Common myeloid progenitor, CD34-positive (primary cell): ENCODE results near the gene AP1AR.

Experiments used
- CTCF ChIA-PET: fragments of 350-600 bp; sonication (Branson Sonifier 250); formaldehyde crosslinking; loops from one replicate; lab custom pipeline; 2021; ENCODE audit warnings: antibody characterized with exemption; lab: Charles Lee
- POLR2A ChIA-PET: fragments of 350-600 bp; sonication (Branson Sonifier 250); formaldehyde crosslinking; loops from one replicate; lab custom pipeline; 2021; ENCODE audit warnings: antibody characterized with exemption; lab: Charles Lee
- DNase-seq, 3 donors: peaks; one replicate each; pipeline versions ENCODE4 v3.0.0 to v3.0.0-alpha.2; 2013
- H3K27ac ChIP-seq, 2 experiments: 1 replicate in 1 of 2; 2 replicates in 1 of 2; pipeline ENCODE4 v1.7.0; 2013; ENCODE audit warnings: inconsistent platforms in 2 of 2, low read length in 2 of 2, mild to moderate bottlenecking in 2 of 2, low read depth in 1 of 2, moderate library complexity in 1 of 2; ENCODE audit not compliant: severe bottlenecking in 2 of 2, insufficient read depth in 1 of 2, poor library complexity in 1 of 2
- H3K27me3 ChIP-seq, 5 experiments: replicated peaks in 2 of 5; 1 replicate in 3 of 5; 2 replicates in 2 of 5; pipeline versions ENCODE4 v1.6.1 to v1.7.0; 2013; ENCODE audit warnings: low read length in 4 of 5, mild to moderate bottlenecking in 2 of 5, moderate library complexity in 2 of 5, inconsistent platforms in 1 of 5; ENCODE audit not compliant: insufficient read depth in 5 of 5, control insufficient read depth in 4 of 5
- H3K36me3 ChIP-seq, 4 experiments: 1 replicate in 2 of 4; 2 replicates in 2 of 4; pipeline versions ENCODE4 v1.6.1 to v1.7.0; 2013; ENCODE audit warnings: low read length in 3 of 4, control low read depth in 1 of 4, mild to moderate bottlenecking in 1 of 4; ENCODE audit not compliant: control insufficient read depth in 4 of 4, insufficient read depth in 4 of 4
- H3K4me1 ChIP-seq, 4 experiments: 1 replicate in 3 of 4; 2 replicates in 1 of 4; pipeline versions ENCODE4 v1.6.1 to v1.7.1; 2013; ENCODE audit warnings: low read length in 3 of 4, mild to moderate bottlenecking in 3 of 4, control low read depth in 1 of 4, inconsistent platforms in 1 of 4, moderate library complexity in 1 of 4; ENCODE audit not compliant: control insufficient read depth in 4 of 4, insufficient read depth in 4 of 4; ENCODE audit errors: control extremely low read depth in 1 of 4
- H3K4me3 ChIP-seq, 7 experiments: 1 replicate in 4 of 7; 2 replicates in 3 of 7; pipeline versions ENCODE4 v1.5.1 to v1.7.0; 2013; ENCODE audit warnings: mild to moderate bottlenecking in 7 of 7, low read length in 6 of 7, moderate library complexity in 6 of 7, inconsistent platforms in 2 of 7, low read depth in 2 of 7, control low read depth in 1 of 7; ENCODE audit not compliant: insufficient read depth in 4 of 7, control insufficient read depth in 1 of 7; ENCODE audit errors: extremely low read depth in 1 of 7
- H3K9me3 ChIP-seq, 5 experiments: 1 replicate in 4 of 5; 2 replicates in 1 of 5; pipeline versions ENCODE4 v1.6.1 to v1.7.1; 2013; ENCODE audit warnings: low read length in 4 of 5, mild to moderate bottlenecking in 2 of 5, inconsistent platforms in 1 of 5, low read depth in 1 of 5, moderate library complexity in 1 of 5; ENCODE audit not compliant: control insufficient read depth in 4 of 5, insufficient read depth in 2 of 5; ENCODE audit errors: control extremely low read depth in 1 of 5
- WGBS: methylation state at CpG from one replicate; pipeline ENCODE4 v1.1.5; 2013; ENCODE audit not compliant: insufficient coverage; 5-methylcytosine and 5-hydroxymethylcytosine counted together

Gene AP1AR

DNA sequence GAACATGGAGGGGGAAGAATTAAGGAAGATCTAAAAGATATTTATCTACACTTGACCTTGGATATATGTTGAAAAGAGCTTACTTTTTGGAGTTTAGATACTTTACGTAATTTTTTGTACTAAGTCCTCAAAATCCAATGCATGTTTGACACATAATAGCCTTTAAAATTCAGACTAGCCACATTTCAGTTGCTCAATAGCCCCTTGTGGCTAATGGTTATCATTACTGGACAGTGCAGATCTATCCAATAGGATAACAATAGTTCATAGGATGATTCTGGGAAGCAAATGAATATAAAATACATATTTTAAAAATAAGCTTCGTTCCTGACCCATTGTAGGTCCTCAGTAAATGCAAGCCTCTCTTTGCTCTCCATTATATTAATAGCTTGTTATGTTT, 13.8 kb downstream of the AP1AR start:
- ChIA-PET CTCF (interaction anchor here (0.8 to 1.5 kb wide), 5 partner anchors 9 to 151 kb away, joined by 3 to 8 read pairs (median 4); no protein-coding TSS in a partner anchor), POLR2A (no interaction called here)
- peaks cover 0 to 2% (median 0%) of the 10 kb centered on the region in 4 experiments for H3K36me3 ChIP-seq
- DNase-seq: no peak
- no peak overlapping the region for H3K27ac ChIP-seq
- H3K27me3 ChIP-seq: no peaks in the 10 kb centered on the region
- H3K4me3 ChIP-seq: no peak overlapping the region
- H3K4me1 ChIP-seq: no peaks in the 10 kb centered on the region
- WGBS: no CpG with 5 or more reads among the region's 2 CpGs
- no peaks in the 10 kb centered on the region for H3K9me3 ChIP-seq

- no peaks in the 10 kb centered on the region for H3K27me3 ChIP-seq
- no peak overlapping the region for H3K4me3 ChIP-seq
- DNase-seq: no peak
- WGBS: 100% methylated on average over 1 of the region's 3 CpGs
- ChIA-PET CTCF (interaction anchor here (0.7 to 2.1 kb wide), 3 partner anchors 11 to 147 kb away, joined by 3 to 9 read pairs (median 7); partner anchors contain the start of gene AP1AR), POLR2A (no interaction called here)
- no peak overlapping the region for H3K27ac ChIP-seq
- peaks cover 0 to 2% (median 0%) of the 10 kb centered on the region in 4 experiments for H3K36me3 ChIP-seq
- H3K4me1 ChIP-seq: no peaks in the 10 kb centered on the region
- H3K9me3 ChIP-seq: no peaks in the 10 kb centered on the region
Measured at GRCh38 chr4:112247021-112247420, 15.4 kb downstream of the AP1AR start.

GRCh38 chr4:112251019-112251643, 19.5 kb downstream of the AP1AR start:
- Histone ChIP-seq H3K9me3 (no peaks in the 10 kb centered on the region), H3K27ac (no peak overlapping the region), H3K4me3 (no peak overlapping the region), H3K4me1 (peaks cover 0 to 7% (median 2%) of the 10 kb centered on the region in 4 experiments), H3K36me3 (peaks cover 0 to 3% (median 1%) of the 10 kb centered on the region in 4 experiments), H3K27me3 (no peaks in the 10 kb centered on the region)
- no peak for DNase-seq
- ChIA-PET POLR2A (no interaction called here), CTCF (interaction anchor here (0.9 to 2.1 kb wide), 4 partner anchors 10 to 20 kb away, joined by 3 to 7 read pairs (median 4); no protein-coding TSS in a partner anchor)
- 100% methylated on average over 2 of the region's 3 CpGs for WGBS

DNA sequence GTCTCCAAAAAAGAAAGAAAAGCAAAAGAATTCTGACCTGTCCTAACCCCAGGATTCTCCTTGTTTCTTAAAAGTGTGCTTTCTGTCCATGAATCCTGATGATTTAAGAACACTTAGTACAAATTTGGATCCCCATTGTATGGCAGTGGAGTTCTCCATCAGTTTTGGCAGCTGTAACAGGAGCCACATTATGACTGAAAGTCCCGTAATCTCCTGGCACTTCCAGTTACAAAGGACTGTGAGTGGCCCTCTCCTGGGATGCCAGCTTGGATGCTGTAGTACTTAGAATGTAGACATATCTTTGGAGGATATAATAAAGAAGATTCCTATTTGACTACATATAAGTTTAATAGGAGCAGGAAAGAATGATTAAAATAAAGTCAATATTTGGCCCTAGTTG, 20.6 kb downstream of the AP1AR start:
- POLR2A ChIA-PET: no interaction called here

GRCh38 chr4:112253382-112254000, 21.9 kb downstream of the AP1AR start:
- H3K9me3 ChIP-seq: no peaks in the 10 kb centered on the region
- H3K4me1 ChIP-seq: peaks cover 0 to 7% (median 2%) of the 10 kb centered on the region in 4 experiments
- no peaks in the 10 kb centered on the region for H3K27me3 ChIP-seq
- peaks cover 0 to 8% (median 4%) of the 10 kb centered on the region in 4 experiments for H3K36me3 ChIP-seq
- ChIA-PET CTCF (no interaction called here), POLR2A (no interaction called here)
- no peak overlapping the region for H3K27ac ChIP-seq
- no CpG with 5 or more reads among the region's 2 CpGs for WGBS
- DNase-seq: peak in 2 of 3 donors; percentile 39 to 55
- no peak overlapping the region for H3K4me3 ChIP-seq

More for the DNA sequence above, 20.6 kb downstream of the AP1AR start:
- Histone ChIP-seq H3K27ac (no peak overlapping the region), H3K4me3 (no peak overlapping the region), H3K9me3 (no peaks in the 10 kb centered on the region), H3K4me1 (peaks cover 0 to 7% (median 2%) of the 10 kb centered on the region in 4 experiments), H3K36me3 (peaks cover 0 to 8% (median 4%) of the 10 kb centered on the region in 4 experiments), H3K27me3 (no peaks in the 10 kb centered on the region)
- CTCF ChIA-PET: interaction anchor here (1.7 kb wide), 1 partner anchor 10 kb away, joined by 4 read pairs; no protein-coding TSS in a partner anchor
- WGBS: no CpG with 5 or more reads among the region's 1 CpG
- no peak for DNase-seq

- WGBS: 94% methylated on average over 2 of the region's 2 CpGs
- ChIA-PET POLR2A (no interaction called here), CTCF (interaction anchor here (0.8 to 1.9 kb wide), 6 partner anchors 11 to 158 kb away, joined by 3 to 9 read pairs (median 3); no protein-coding TSS in a partner anchor)
- H3K4me3 ChIP-seq: no peak overlapping the region
- no peak for DNase-seq
- peaks cover 0 to 7% (median 2%) of the 10 kb centered on the region in 4 experiments for H3K4me1 ChIP-seq
- H3K27ac ChIP-seq: no peak overlapping the region
- H3K36me3 ChIP-seq: peaks cover 2 to 24% (median 14%) of the 10 kb centered on the region in 4 experiments
- H3K27me3 ChIP-seq: no peaks in the 10 kb centered on the region
- H3K9me3 ChIP-seq: no peaks in the 10 kb centered on the region
Measured at GRCh38 chr4:112257098-112257497, 25.5 kb downstream of the AP1AR start.
